Right atrium auricular region (tissue), 2 donors: ENCODE measurements around the gene MDFI. TPM values are rescaled to one million over a fixed set of nuclear protein-coding genes. Genes with fewer than 3 reads are reported as not detected.

ENCODE experiments used
- DNase-seq: peaks from one replicate; pipeline ENCODE4 v3.0.0-alpha.2; 2019; ENCODE audit warnings: low spot score
- H3K27ac ChIP-seq, 2 donors: fragments of 200-600 bp; sonication (generic); 1 replicate in 1 of 2; 2 replicates in 1 of 2; pipeline ENCODE4 v1.5.1; 2016 to 2019
- H3K27me3 ChIP-seq, 2 donors: fragments of 200-600 bp; sonication (generic); one replicate each; pipeline versions ENCODE4 v1.5.1 to v1.6.0; 2017 to 2019
- H3K36me3 ChIP-seq: fragments of 200-600 bp; sonication (generic); one replicate; pipeline ENCODE4 v1.5.1; 2016
- H3K4me1 ChIP-seq, 2 donors: fragments of 200-600 bp; sonication (generic); one replicate each; pipeline versions ENCODE4 v1.5.1 to v1.6.0; 2017 to 2019
- H3K4me3 ChIP-seq, 2 donors: fragments of 200-600 bp; sonication (generic); 1 replicate in 1 of 2; 2 replicates in 1 of 2; pipeline ENCODE4 v1.5.1; 2017 to 2019; ENCODE audit warnings: mild to moderate bottlenecking in 1 of 2, moderate library complexity in 1 of 2
- H3K9me3 ChIP-seq, 2 donors: fragments of 200-600 bp; sonication (generic); one replicate each; pipeline ENCODE4 v1.5.1; 2019
- CTCF ChIP-seq, 2 donors: fragments of 200-600 bp; sonication (generic); IDR thresholded peaks; one replicate each; pipeline ENCODE4 v1.5.1; 2019; ENCODE audit warnings: antibody characterized with exemption in 2 of 2
- total RNA-seq, 2 donors: library from RNA; depleted of rRNA; stranded (reverse); fragments of >200 nt; gene quantifications; one replicate each; pipeline ENCODE4 v1.1.0, GENCODE V29; 2016

The MDFI gene
- total RNA-seq, 2 donors from 2014 or later: 1.5 to 12.3 TPM

- DNase-seq: no peak
- Histone ChIP-seq H3K4me3 (no peak overlapping the region), H3K27me3 (no peaks in the 10 kb centered on the region), H3K36me3 (no peaks in the 10 kb centered on the region), H3K9me3 (no peaks in the 10 kb centered on the region), H3K27ac (no peak overlapping the region), H3K4me1 (peaks cover 0 to 7% of the 10 kb centered on the region in 2 donors)
- TF ChIP-seq CTCF (IDR thresholded peaks at IDR 0.05): no peak
Observed at GRCh38 chr6:41657131-41658094, 19.1 kb downstream of the MDFI start.

GRCh38 chr6:41658636-41659035 lies 20.4 kb downstream of the MDFI start:
- H3K4me1 ChIP-seq: peaks cover 0 to 7% of the 10 kb centered on the region in 2 donors
- DNase-seq: no peak
- no peak overlapping the region for H3K27ac ChIP-seq
- no peaks in the 10 kb centered on the region for H3K9me3 ChIP-seq
- no peaks in the 10 kb centered on the region for H3K36me3 ChIP-seq
- H3K4me3 ChIP-seq: no peak overlapping the region
- no peaks in the 10 kb centered on the region for H3K27me3 ChIP-seq
- no peak for TF ChIP-seq CTCF (IDR thresholded peaks at IDR 0.05)

GRCh38 chr6:41659935-41660334 lies 21.7 kb downstream of the MDFI start:
- Histone ChIP-seq H3K9me3 (no peaks in the 10 kb centered on the region), H3K27me3 (no peaks in the 10 kb centered on the region)
- no peak for DNase-seq

DNA sequence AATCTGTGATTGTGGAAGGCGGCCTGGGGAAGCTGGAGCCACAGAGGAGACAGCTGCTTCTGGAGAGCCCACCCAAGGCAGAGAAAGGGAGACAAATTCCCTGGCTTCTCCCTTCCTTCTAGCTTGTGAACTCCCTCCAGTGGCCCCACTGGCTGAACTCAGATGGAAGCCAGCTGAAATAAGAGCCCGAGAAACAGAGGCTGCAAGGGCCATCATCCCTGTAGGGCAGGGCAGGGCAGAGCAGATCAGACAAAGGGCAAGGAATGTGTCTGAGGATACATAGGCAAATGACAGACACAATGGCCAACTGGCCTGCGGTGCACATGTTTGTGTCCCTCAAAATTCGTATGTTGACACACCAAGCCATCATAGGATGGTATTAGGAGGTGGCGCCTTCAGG lies 25.3 kb downstream of the MDFI start:
- TF ChIP-seq CTCF (IDR thresholded peaks at IDR 0.05): no peak
- no peak overlapping the region for H3K4me3 ChIP-seq
- no peaks in the 10 kb centered on the region for H3K4me1 ChIP-seq
- H3K27ac ChIP-seq: no peak overlapping the region
- H3K36me3 ChIP-seq: no peaks in the 10 kb centered on the region
- H3K9me3 ChIP-seq: no peaks in the 10 kb centered on the region
- DNase-seq: no peak
- H3K27me3 ChIP-seq: peaks cover 0 to 3% of the 10 kb centered on the region in 2 donors

More at GRCh38 chr6:41659935-41660334, 21.7 kb downstream of the MDFI start:
- Histone ChIP-seq H3K27ac (no peak overlapping the region), H3K4me3 (no peak overlapping the region), H3K36me3 (no peaks in the 10 kb centered on the region), H3K4me1 (peaks cover 0 to 7% of the 10 kb centered on the region in 2 donors)
- TF ChIP-seq CTCF (IDR thresholded peaks at IDR 0.05): no peak

DNA sequence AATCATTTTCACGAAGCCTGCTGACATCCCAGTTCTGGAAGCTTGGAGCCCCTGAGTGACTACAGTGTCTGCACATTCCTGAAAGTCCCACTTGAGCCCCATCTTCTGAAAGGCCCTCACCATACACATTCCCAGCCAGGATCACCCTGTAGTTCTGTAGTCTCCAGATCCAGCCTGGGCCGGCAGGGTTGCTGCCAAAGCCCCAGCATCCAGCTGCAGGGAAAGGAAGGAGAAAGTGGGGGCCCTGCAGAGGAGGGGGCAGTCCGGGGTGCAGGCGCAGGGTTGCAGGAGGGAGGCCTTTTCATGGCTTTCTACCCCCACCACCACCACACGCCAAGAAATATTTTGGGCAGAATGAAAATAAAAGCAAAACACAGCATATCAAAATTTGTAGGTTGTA lies 26.0 kb downstream of the MDFI start:
- no peak overlapping the region for H3K4me3 ChIP-seq
- no peaks in the 10 kb centered on the region for H3K4me1 ChIP-seq
- no peak overlapping the region for H3K27ac ChIP-seq
- no peak for TF ChIP-seq CTCF (IDR thresholded peaks at IDR 0.05)
- H3K27me3 ChIP-seq: peaks cover 0 to 3% of the 10 kb centered on the region in 2 donors
- no peaks in the 10 kb centered on the region for H3K36me3 ChIP-seq
- no peaks in the 10 kb centered on the region for H3K9me3 ChIP-seq
- no peak for DNase-seq
